OCI-LY7 (cell line): Measurements from ENCODE around the gene FLG2.
"Not testable (repeated sequence)": the region's sequence is repeated elsewhere in the genome, so short reads cannot be mapped to it uniquely, and the experiment has no call there.

Experiments
- EZH2phosphoT487 ChIP-seq: fragments of 200-600 bp; sonication (generic); IDR thresholded peaks from 2 replicates; pipeline ENCODE4 v1.6.1; 2018; ENCODE audit warnings: low read depth, borderline replicate concordance, mild to moderate bottlenecking, mixed run types, antibody characterized with exemption, low read length, moderate library complexity, mixed read lengths
- TF ChIP-seq, protein P1 (sequence below): fragments of 200-600 bp; sonication (generic); conservative IDR thresholded peaks from 2 replicates; pipeline ENCODE4 v1.5.1; 2014; ENCODE audit warnings: mild to moderate bottlenecking, antibody characterized with exemption, low read length, moderate library complexity, mixed read lengths

DNA sequence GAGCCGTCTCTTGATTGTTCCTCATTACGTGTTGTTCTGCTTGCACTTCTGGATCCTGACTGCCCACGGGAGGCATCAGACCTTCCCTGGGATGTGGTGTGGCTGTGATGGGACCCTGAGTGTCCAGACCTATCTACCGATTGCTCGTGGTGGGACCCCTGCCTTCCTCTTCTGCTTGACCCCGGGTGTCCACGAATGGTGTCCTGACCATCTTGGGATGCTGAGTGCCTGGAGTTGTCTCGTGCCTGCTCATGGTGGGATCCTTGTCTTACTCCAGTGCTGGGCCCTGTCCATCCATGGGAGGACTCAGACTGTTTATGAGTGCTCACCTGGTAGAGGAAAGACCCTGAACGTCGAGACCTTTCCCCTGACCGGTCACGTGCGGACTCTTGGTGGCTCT lies 47.6 kb downstream of the FLG2 start:
- TF ChIP-seq, protein P1, sequence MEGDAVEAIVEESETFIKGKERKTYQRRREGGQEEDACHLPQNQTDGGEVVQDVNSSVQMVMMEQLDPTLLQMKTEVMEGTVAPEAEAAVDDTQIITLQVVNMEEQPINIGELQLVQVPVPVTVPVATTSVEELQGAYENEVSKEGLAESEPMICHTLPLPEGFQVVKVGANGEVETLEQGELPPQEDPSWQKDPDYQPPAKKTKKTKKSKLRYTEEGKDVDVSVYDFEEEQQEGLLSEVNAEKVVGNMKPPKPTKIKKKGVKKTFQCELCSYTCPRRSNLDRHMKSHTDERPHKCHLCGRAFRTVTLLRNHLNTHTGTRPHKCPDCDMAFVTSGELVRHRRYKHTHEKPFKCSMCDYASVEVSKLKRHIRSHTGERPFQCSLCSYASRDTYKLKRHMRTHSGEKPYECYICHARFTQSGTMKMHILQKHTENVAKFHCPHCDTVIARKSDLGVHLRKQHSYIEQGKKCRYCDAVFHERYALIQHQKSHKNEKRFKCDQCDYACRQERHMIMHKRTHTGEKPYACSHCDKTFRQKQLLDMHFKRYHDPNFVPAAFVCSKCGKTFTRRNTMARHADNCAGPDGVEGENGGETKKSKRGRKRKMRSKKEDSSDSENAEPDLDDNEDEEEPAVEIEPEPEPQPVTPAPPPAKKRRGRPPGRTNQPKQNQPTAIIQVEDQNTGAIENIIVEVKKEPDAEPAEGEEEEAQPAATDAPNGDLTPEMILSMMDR, result not testable (repeated sequence)
- not testable (repeated sequence) for TF ChIP-seq EZH2phosphoT487
